ENCODE data around the gene PTH1R. TPM values are rescaled to one million over a fixed set of nuclear protein-coding genes. Genes with fewer than 3 reads are reported as not detected.
A peak's percentile ranks its signal among the peaks of the same experiment; 100 is the strongest.

Gene PTH1R
- total RNA-seq, 2 donors from 2014 or later: 5.6 to 8.9 TPM

- no peak for TF ChIP-seq CTCF (IDR thresholded peaks at IDR 0.05)
- ATAC-seq (ENCODE audit: insufficient number of reproducible peaks, low FRiP score, low read depth): no peak
- Histone ChIP-seq H3K27me3 (replicated peaks; ENCODE audit: insufficient read depth) (no peaks in the 10 kb centered on the region), H3K36me3 (no peaks in the 10 kb centered on the region), H3K27ac (no peak overlapping the region), H3K9me3 (no peaks in the 10 kb centered on the region), H3K4me3 (peak overlapping the region; percentile 93), H3K4me1 (ENCODE audit: control insufficient read depth in 1 of 2, low read depth in 2 of 2) (peaks cover 3 to 27% of the 10 kb centered on the region in 2 donors)
- no peak for DNase-seq (ENCODE audit: low spot score)
Measured at GRCh38 chr3:46883830-46884185, 6.3 kb downstream of the PTH1R start.

- H3K27me3 ChIP-seq (replicated peaks; ENCODE audit: insufficient read depth): no peaks in the 10 kb centered on the region
- no peak for TF ChIP-seq CTCF (IDR thresholded peaks at IDR 0.05)
- ATAC-seq (ENCODE audit: insufficient number of reproducible peaks, low FRiP score, low read depth) (no peak), DNase-seq (ENCODE audit: low spot score) (no peak)
- H3K4me3 ChIP-seq: no peak overlapping the region
- H3K4me1 ChIP-seq (ENCODE audit: control insufficient read depth in 1 of 2, low read depth in 2 of 2): peaks cover 3 to 28% of the 10 kb centered on the region in 2 donors
- H3K36me3 ChIP-seq: no peaks in the 10 kb centered on the region
- H3K9me3 ChIP-seq: no peaks in the 10 kb centered on the region
- no peak overlapping the region for H3K27ac ChIP-seq
Measured at GRCh38 chr3:46884427-46884826, 6.9 kb downstream of the PTH1R start.

GRCh38 chr3:46884929-46885328 lies 7.4 kb downstream of the PTH1R start:
- no peak overlapping the region for H3K4me3 ChIP-seq
- no peak for DNase-seq (ENCODE audit: low spot score)
- H3K4me1 ChIP-seq (ENCODE audit: control insufficient read depth in 1 of 2, low read depth in 2 of 2): peaks cover 3 to 33% of the 10 kb centered on the region in 2 donors
- H3K27ac ChIP-seq: no peak overlapping the region
- no peaks in the 10 kb centered on the region for H3K36me3 ChIP-seq
- ATAC-seq (ENCODE audit: insufficient number of reproducible peaks, low FRiP score, low read depth): no peak
- H3K9me3 ChIP-seq: no peaks in the 10 kb centered on the region
- H3K27me3 ChIP-seq (replicated peaks; ENCODE audit: insufficient read depth): no peaks in the 10 kb centered on the region
- TF ChIP-seq CTCF (IDR thresholded peaks at IDR 0.05): no peak

GRCh38 chr3:46885612-46886011 lies 8.1 kb downstream of the PTH1R start:
- no peak for DNase-seq (ENCODE audit: low spot score)
- ATAC-seq (ENCODE audit: insufficient number of reproducible peaks, low FRiP score, low read depth): no peak
- Histone ChIP-seq H3K9me3 (no peaks in the 10 kb centered on the region), H3K27ac (no peak overlapping the region), H3K36me3 (no peaks in the 10 kb centered on the region), H3K4me3 (no peak overlapping the region), H3K4me1 (ENCODE audit: control insufficient read depth in 1 of 2, low read depth in 2 of 2) (peaks cover 3 to 34% of the 10 kb centered on the region in 2 donors), H3K27me3 (replicated peaks; ENCODE audit: insufficient read depth) (no peaks in the 10 kb centered on the region)
- no peak for TF ChIP-seq CTCF (IDR thresholded peaks at IDR 0.05)

GRCh38 chr3:46887980-46888494 lies 10.5 kb downstream of the PTH1R start:
- TF ChIP-seq CTCF (IDR thresholded peaks at IDR 0.05): no peak
- H3K36me3 ChIP-seq: no peaks in the 10 kb centered on the region
- DNase-seq (ENCODE audit: low spot score) (no peak), ATAC-seq (ENCODE audit: insufficient number of reproducible peaks, low FRiP score, low read depth) (no peak)
- no peak overlapping the region for H3K4me3 ChIP-seq
- H3K27me3 ChIP-seq (replicated peaks; ENCODE audit: insufficient read depth): no peaks in the 10 kb centered on the region
- no peaks in the 10 kb centered on the region for H3K9me3 ChIP-seq
- peaks cover 5 to 38% of the 10 kb centered on the region in 2 donors for H3K4me1 ChIP-seq (ENCODE audit: control insufficient read depth in 1 of 2, low read depth in 2 of 2)
- H3K27ac ChIP-seq: no peak overlapping the region

Data from thoracic aorta (tissue), 2 donors.